TTC549 (cell line): ENCODE results near the gene BRINP2.

Source experiments
- FAIRE-seq: peaks from 2 replicates; lab custom pipeline; 2012; peaks lifted over from hg19 to GRCh38; lab: Jason Lieb, UNC

Gene BRINP2

GRCh38 chr1:177219554-177220458 lies 49.0 kb downstream of the BRINP2 start:
- FAIRE-seq = no peak

- no peak for FAIRE-seq
These were observed 52.6 kb downstream of the BRINP2 start for GRCh38 chr1:177223359-177223758.

- no peak for FAIRE-seq
These were observed 57.4 kb downstream of the BRINP2 start for GRCh38 chr1:177227978-177228692.

- no peak for FAIRE-seq
These were observed 57.9 kb downstream of the BRINP2 start for GRCh38 chr1:177228693-177229065.

GRCh38 chr1:177229781-177230180 lies 59.0 kb downstream of the BRINP2 start:
- no peak for FAIRE-seq

GRCh38 chr1:177230228-177231016 lies 59.7 kb downstream of the BRINP2 start:
- no peak for FAIRE-seq

GRCh38 chr1:177235350-177235749 lies 64.6 kb downstream of the BRINP2 start:
- FAIRE-seq = no peak

GRCh38 chr1:177236962-177237361 lies 66.2 kb downstream of the BRINP2 start:
- FAIRE-seq = no peak

GRCh38 chr1:177238967-177239366 lies 68.2 kb downstream of the BRINP2 start:
- no peak for FAIRE-seq

- no peak for FAIRE-seq
These were observed 69.0 kb downstream of the BRINP2 start for GRCh38 chr1:177239792-177240191.

- no peak for FAIRE-seq
These were observed 73.0 kb downstream of the BRINP2 start for GRCh38 chr1:177243773-177244172.

- no peak for FAIRE-seq
These were observed 76.2 kb downstream of the BRINP2 start for GRCh38 chr1:177246710-177247580.

- no peak for FAIRE-seq
These were observed 76.9 kb downstream of the BRINP2 start for GRCh38 chr1:177247623-177248176.

- FAIRE-seq = no peak
These were observed 77.5 kb downstream of the BRINP2 start for GRCh38 chr1:177248258-177248657.

- no peak for FAIRE-seq
These were observed 78.5 kb downstream of the BRINP2 start for GRCh38 chr1:177249231-177249630.

GRCh38 chr1:177252877-177253276 lies 82.1 kb downstream of the BRINP2 start:
- FAIRE-seq = no peak

- no peak for FAIRE-seq
These were observed 84.7 kb downstream of the BRINP2 start for GRCh38 chr1:177255411-177255810.

GRCh38 chr1:177256153-177257075 lies 85.7 kb downstream of the BRINP2 start:
- FAIRE-seq = no peak

- FAIRE-seq = no peak
These were observed 86.4 kb downstream of the BRINP2 start for GRCh38 chr1:177257128-177257527.

- FAIRE-seq = no peak
These were observed 86.8 kb downstream of the BRINP2 start for GRCh38 chr1:177257576-177257975.
